CD4-positive, alpha-beta T cell treated with Interferon alpha-2 for 1 hour (primary cell): ENCODE data around the gene FAM193B.
A peak's percentile ranks its signal among the peaks of the same experiment; 100 is the strongest.

Experiments
- DNase-seq, 2 donors: peaks; one replicate each; pipeline ENCODE4 v3.0.0-alpha.2; 2020 to 2022

The FAM193B gene

DNA sequence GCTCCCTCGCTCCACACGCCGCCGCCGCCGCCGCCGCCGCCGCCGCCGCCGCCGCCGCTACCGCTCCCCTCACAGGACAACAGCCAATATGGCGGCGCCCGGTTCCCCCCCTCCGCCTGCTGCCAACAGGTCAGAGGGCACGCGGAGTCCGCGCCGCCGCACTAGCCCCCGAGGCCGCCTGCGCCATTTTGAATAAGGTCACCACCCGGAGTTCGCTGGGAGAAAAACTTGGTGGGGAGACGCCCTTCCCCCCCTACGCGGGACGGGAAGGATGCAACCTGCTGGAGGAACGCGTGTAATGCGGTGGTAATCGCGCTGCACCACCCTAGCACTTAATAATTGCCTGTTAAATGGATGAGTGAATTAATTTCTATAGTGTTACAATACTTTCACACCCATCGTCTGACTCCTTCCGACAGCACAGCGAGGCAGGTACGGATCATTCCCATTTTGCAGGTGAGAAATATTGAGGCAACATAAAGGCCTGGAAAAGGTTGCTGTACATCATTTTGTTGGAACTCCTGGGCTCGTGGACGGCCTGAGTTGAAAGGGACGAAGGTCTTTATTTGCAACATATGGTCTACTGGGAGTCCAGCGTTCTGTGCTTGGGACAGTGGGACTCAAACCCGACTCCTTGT is at the start of gene FAM193B:
Gene FAM193B (minus strand): TSS at position 90 of the 638 bp plus-strand sequence. CDS start 105 bp downstream, outside the sequence.
- peak; percentile 94 to 96 for DNase-seq

DNA sequence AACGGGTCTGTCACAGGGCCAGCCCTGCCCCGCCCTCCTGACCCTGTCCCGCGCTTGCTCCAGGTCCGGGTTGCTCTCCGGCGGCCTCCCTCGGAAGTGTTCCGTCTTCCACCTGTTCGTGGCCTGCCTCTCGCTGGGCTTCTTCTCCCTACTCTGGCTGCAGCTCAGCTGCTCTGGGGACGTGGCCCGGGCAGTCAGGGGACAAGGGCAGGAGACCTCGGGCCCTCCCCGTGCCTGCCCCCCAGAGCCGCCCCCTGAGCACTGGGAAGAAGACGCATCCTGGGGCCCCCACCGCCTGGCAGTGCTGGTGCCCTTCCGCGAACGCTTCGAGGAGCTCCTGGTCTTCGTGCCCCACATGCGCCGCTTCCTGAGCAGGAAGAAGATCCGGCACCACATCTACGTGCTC is 49.8 kb upstream of the FAM193B start:
- DNase-seq: no peak

DNA sequence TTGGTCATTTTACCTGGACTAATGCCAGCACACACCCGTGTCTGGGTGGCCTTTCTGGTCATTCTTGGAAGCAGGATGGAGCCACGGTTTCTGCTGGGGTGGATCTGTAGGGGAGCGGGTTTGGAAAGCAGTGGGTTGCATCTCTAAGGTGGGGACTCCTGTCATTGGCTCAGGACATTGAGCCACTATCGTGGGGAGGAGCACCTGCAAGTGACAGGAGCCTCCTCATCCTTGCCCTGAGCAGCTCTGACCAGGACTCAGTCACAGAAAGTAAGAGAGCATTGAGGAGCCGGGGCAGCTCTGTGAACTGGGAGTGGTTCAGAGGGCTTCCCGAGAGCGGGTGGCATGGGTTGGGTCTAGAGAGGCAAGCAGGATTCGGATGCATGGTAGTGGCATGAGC is 49.3 kb upstream of the FAM193B start:
- DNase-seq: no peak

DNA sequence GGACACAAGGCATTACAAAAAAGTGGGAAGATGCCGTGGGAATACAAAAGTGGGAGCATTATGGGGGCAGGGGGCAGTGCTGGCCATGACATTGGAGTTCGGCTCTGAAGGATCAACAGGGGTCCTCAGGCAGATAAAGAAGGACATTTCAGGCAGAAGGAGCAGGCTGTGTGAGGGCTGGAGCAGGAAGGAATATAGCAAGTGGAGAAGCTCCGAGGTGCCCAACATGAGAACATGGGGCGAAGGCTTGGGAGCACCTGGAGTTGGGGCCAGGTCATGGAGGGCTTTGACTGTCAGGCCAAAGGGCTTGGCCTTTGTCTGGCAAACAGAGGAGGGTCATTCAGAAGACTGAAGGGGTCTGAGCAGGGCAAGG is 48.1 kb upstream of the FAM193B start:
- DNase-seq: no peak

DNA sequence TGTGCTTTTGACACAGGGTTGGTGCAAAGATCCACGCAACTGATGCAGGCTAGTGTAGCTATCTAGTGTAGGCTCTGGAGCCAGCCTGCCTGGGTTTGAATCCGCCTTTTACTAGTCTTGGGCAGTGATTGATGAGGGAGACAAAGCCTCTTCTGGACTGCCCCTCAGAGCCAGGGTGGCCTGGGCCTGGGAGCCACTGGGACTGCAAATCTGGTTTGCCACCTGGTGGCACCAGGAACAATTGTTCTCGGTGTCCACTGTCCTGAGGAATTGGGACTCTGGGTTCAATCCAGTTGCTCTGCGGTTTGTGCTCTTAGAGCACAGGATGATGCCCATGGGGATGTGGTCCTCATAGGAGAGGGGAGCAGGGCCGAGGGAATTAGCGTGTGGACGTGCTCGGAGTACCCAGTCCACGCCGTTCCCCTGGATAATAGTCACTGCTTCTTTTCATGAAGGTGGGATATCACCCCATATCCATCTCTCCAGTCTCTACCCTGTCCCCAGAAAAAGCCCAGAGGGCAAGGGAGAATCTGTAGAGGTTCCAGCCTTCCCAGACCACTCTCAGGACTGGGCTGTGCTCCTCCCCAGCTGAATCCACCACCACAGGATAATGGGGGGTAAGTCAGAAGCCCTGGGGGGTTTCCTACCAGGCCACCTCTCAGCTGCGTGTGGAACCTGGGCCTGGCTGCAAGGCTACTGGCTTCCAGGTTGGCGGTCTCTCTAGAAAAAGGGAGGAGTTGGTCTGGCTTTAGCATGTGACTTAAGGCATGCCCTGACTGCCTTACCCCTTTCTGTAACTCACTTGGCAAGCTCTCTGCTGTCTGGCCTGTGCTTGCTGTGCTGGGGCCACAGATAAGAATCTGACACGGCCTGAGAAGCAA is 47.5 kb upstream of the FAM193B start:
- no peak for DNase-seq

DNA sequence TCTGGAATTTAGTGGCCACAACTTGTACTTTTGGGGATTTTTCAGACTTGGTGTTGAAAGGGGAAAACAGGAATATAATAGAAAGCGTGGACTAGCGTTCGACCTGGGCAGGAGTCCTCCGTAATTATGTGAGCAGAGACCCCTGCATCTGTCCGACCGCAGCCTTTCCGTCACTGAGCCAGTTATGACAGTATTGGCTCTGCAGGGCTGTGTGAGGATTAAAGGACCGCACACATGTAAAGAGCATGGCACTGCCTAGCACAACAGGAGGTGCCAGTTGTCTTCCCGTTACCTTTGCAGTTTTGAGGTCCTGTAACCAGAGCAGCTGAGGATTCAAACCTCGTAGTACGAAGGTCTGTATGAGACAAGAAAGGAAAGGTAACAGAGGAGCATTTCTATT is 46.8 kb upstream of the FAM193B start:
- no peak for DNase-seq

DNA sequence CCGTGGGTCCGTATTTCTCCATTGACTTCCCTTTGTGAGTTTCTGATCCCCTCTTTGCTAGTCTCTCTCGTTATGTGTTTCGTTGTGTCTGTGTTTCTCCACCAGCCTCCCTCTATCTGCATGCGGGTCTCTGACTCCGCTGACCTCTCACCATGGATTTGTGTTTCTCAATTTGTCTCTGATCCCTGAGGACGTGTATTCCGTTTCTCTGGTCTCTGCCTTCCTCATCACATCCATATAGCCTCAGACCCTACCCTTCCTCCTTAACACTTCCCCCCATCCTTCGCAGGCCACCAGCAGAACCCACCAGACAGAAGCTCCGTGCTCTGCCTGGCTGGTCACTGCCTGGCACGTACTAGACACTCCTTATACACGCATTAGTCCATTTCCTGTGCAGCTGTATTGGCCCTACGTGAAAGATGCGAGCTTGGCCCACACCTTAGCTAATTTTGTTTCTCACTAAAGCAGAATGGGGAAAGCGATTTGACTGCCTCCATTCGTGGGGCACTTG is 46.2 kb upstream of the FAM193B start:
- DNase-seq: no peak

DNA sequence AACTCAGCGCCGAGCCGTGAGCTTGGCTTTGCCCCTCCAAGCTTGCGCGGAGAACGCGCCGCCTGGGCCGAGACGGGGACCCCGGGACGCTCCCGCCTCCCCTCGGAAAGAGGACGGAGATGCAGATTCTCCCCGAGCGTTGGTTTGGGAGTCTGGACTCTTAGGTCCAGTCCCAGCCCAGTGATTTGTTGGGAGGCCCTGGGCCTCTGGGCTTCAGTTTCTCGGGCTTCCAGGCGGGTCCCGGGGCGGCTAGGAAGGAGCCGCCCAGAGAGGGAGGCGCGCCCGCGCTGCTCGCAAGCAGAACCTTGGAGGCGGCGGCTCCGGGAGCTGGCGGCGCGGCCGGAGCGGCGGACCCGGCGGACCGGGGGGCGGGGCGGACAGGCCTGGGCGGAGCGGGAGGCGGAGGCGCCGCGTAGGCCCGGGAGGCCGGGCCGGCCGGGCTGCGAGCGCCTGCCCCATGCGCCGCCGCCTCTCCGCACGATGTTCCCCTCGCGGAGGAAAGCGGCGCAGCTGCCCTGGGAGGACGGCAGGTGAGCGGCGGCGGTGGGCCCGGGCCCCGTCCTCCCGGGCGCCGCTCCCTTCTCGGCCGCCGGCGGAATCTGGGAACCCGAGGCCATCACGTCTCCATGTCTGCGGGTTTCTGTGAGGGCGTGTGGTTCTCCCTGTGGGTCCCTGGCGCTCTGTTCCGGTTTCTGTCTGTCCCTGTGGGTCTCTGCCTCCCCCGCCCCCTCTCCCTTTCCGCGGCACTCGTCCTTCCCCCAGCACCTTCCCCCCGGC is 45.6 kb upstream of the FAM193B start, which contains the start of gene B4GALT7:
Gene B4GALT7 (plus strand): TSS at position 402 of the 777 bp plus-strand sequence. CDS start 79 bp downstream, at position 481.
- peak; percentile 78 to 84 for DNase-seq

DNA sequence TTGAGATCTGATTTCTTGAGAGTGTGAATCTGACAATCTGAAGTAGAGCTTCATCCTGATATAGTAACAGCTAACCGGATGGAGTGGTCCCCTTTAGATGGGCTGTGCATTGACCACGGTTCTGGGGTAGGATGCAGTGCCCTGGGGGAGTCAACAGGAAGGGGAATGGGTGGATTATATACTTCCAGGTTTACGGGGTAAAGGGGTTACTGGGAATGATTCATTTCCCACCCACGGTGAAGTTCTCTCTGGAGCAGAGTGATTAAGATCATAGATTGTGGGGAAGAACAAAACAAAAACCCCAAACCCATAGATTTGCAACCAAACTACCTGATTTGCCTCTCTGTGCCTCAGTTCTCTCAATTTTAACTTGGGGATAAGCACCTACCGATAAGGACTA is 44.1 kb upstream of the FAM193B start:
- DNase-seq: no peak

DNA sequence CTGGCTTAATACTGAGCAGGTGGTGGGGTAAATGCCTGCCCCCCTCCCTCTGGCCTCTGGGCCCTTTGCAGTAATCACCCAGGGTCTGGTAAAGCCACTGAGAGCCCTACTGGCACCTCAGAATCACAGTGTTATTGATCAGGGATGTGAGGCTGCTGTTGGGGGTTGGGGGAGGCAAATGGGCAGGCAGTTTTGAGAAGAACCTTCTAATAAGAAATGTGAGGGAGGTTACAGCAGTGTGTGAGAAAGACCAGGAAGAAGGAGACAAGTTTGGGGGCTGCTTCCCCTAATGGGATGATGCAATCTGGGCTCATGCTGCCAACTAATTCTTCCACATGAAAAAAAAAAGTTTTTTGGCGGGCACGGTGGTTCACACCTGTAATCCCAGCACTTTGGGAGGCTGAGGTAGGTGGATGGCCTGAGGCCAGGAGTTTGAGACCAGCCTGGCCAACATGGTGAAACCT is 42.4 kb upstream of the FAM193B start:
- DNase-seq: no peak

DNA sequence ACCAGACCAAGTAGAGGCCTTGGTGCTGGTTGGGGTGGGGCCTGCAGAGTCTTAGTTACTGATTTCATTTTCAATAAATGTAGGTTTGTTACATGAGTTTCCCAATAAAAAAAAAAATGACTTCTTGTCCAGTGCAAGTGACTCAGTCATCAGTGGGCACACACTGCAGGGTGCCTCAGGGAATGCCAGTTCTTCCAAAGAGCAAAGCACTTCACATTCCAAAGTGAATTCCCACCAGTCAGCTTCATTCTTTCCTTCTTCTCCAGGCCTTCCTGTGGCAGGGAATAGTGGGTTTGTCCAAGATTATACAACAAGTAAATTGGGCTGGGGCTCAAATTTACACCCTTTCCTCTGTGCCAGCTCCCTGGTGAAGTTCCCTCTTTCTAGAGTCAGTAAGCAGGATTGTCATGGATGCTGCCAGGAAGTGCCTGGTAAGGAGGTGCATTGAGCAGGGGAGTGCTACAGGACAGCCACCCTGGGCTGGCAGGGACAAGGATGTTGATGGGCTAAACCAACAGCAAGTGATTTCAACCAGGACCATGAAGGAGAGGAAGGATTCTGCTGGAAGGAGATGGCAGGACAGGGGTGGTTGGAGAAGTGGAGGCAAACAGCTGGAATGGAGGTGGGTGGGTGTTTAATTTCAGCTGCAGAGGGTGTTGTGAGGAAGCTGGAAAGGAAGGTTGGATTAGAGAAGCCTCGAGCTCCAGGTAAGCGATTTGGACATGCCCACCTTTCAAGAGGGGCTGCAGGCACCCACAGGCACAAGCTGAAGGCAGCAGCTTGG is 41.8 kb upstream of the FAM193B start:
- no peak for DNase-seq

DNA sequence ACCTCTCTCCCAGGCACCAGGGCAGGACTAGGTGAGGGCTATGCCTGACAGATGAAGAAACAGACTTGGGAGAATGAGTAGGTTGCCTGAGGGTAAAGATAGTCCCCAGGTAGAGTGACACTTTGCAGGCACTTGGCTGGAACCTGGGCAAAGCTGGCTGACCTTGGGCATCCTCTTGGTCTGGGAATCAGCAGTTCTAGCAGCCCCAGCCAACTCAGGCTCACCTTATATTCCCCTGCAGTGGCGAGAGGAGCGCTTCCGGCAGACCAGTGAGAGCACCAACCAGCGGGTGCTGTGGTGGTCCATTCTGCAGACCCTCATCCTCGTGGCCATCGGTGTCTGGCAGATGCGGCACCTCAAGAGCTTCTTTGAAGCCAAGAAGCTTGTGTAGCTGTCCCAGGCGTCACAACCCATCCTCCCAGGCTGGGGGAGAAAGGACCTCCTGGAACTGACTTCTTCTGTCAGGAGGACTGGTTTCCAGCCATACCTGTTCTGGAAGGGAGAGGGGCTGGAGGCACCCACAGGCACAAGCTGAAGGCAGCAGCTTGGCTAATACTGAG is 40.7 kb upstream of the FAM193B start:
- DNase-seq: no peak

DNA sequence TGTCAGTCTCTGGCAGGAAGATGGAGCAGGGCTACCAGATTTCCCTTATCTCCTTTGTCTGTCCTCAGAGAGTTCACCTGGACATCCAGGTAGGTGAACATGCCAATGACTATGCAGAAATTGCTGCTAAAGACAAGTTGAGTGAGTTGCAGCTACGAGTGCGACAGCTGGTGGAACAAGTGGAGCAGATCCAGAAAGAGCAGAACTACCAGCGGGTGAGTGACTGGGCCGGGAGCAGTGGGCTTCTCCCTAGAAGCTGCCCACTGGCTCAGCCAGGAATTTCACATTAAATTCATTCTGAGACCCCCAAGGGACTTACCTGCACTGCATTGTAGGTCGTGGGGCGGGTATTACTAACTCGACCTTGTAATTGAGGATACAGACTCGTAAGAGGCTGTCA is 39.7 kb upstream of the FAM193B start:
- DNase-seq: no peak

DNA sequence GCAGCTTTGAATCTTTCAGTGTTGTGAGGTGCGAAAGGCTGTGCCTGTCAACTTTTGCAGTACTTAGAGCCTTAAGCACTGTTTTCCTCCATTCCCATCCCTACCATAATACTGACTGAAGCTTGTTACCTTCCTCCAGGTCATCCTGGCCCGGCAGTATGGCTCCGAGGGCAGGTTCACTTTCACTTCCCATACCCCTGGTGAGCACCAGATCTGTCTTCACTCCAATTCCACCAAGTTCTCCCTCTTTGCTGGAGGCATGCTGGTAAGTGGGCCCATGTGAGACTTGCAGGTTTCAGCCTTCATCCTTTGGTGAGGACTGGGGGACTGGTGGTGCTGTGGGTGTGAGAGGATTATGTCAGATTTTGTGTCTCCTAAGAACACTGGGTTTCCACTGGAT is 39.1 kb upstream of the FAM193B start:
- no peak for DNase-seq

DNA sequence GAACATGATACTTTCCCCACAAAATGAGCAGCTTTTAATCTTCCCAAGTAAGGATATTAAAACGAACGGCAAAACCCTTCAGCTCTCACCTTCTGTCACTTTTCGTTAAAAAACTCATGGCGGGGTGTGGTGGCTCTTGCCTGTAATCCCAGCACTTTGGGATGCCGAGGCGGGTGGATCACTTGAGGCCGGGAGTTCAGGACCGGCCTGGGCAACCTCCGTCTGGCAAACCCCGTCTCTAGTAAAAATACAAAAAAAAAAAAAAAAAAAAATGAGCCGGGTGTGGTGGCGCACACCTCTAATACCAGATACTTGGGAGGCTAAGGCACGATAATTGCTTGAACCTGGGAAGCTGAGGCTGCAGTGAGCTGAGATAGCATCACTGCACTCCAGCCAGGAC is 38.5 kb upstream of the FAM193B start:
- DNase-seq: no peak

DNA sequence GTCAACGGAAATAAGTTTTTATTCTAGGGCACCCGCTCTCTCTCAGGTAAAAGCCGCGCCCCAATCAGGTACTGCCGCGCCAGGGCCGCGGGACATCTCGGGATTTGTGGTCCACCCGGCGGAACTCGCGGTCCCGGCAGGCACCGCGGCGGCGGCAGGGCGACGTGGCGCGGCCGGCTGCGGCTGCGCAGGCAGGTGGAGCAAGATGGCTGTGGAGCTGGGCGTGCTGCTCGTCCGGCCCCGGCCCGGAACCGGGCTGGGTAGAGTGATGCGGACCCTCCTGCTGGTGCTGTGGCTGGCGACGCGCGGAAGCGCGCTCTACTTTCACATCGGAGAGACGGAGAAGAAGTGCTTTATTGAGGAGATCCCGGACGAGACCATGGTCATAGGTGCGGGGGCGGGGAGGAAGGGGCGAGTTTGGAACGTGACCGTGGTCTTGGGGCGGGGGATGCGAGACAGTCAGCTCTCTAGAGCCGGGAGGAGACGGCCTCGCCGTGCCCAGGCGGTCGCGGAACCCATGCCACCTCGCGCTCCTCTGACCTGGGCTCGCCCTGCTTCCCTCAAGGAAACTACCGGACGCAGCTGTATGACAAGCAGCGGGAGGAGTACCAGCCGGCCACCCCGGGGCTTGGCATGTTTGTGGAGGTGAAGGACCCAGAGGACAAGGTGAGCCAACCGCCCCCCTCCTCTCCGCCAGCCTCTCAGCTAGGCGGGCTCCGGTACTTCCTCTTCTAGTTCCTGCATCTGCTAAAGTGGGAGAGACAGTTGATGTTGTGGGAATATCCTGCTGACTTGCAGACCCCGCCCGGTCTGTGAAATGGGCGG is 37.9 kb upstream of the FAM193B start, which contains the start of gene TMED9:
Gene TMED9 (plus strand): TSS at position 194 of the 825 bp plus-strand sequence. CDS start 12 bp downstream, at position 206.
- peak; percentile 87 to 92 for DNase-seq

DNA sequence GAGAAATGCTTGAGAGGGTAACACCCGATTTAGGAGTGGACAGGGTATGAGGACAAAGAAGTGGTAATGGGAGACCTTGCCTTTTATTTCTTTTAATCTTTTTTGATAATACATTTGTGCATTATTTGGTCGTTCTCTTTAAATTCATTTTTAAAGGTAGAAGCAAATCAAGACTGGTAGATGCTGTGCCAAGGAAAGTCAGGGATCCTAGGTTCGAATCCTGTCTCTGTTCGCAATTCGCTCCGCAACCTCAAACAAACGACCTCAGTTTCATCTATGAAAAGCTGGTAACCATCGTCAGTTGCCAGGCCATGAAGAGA is 37.3 kb upstream of the FAM193B start:
- DNase-seq: no peak

DNA sequence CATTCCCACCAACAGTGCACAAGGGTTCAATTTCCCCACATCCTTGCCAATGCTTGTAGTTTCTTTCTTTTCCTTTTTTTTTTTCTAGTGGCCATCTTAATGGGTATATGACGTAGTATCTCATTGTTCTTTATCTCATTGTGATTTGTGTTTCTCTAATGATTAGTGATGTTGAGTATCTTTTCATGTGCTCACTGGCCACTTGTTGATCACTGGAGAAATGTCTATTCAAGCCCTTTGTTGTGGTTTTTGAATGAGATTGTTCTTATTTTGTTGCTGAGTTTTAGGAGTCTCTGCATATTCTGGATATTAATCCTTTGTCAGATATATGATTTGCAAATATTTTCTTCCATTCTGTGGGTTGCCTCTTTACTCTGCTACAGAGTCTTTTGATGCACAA is 36.0 kb upstream of the FAM193B start:
- DNase-seq: no peak

DNA sequence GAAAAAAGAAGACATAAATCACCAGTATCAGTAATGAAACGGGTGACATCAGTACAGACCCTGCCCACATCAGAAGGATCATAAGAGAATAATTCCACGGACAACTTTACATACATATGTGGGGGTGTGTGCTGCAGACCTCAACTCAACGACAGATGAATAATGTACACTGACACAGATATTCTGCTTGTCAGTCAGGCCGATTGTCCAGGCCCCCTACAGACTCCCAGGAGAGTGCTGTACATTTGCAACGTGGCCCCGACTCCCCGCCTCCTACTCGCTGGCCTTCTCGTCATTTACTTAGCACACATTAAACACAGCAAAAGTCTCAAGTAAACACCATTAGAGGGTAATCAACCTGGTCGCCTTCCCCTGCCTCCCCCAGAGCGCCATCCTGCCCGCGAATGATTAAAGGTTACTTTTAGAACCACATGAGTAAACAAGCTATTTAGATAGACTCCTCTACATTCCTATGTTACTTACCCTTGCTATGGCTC is 34.1 kb upstream of the FAM193B start:
- no peak for DNase-seq

DNA sequence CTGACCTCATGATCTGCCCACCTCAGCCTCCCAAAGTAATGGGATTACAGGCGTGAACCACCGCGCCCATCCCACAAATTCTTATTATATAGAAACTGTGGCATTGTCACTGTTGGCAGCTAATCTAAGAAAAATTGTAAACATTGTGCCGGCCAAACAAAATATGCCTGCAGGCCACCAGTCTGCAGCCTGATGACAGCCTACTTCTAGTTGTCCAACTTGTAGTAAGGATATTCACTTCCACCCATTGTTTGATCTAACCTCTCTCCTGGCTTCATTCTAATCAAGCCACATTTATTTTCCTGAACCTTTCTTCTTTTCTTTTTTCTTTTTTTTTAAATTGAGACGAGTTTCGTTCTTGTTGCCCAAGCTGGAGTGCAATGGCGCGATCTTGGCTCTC is 24.0 kb upstream of the FAM193B start:
- no peak for DNase-seq

DNA sequence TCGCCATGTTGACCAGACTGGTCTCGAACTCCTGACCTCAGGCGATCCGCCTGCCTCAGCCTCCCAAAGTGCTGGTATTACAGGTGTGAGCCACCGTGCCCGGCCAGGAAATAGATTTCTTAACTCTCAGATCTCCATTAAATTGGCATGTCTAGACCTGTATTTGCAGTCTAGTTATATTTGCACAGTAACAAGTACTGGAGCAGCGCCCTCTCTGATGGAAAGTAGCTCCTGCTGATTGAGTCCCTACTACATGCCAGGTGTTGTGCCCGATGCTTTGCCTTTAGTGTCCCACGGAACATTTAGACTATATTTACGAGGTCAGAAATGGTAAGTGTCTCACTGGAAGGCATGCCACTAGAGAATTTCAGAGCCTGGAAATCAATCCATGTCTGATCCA is 21.8 kb upstream of the FAM193B start:
- no peak for DNase-seq
